HG03457 (cell line): Measurements from ENCODE around the gene CXorf49.
"Not testable (repeated sequence)": the region's sequence is repeated elsewhere in the genome, so short reads cannot be mapped to it uniquely, and the experiment has no call there.

Source experiments
- ATAC-seq: cut with Tn5 transposase; IDR thresholded peaks from one replicate; pipeline ENCODE4 v1.9.1; 2021; ENCODE audit warnings: moderate number of reproducible peaks; ENCODE audit not compliant: unreplicated experiment

Gene CXorf49

DNA sequence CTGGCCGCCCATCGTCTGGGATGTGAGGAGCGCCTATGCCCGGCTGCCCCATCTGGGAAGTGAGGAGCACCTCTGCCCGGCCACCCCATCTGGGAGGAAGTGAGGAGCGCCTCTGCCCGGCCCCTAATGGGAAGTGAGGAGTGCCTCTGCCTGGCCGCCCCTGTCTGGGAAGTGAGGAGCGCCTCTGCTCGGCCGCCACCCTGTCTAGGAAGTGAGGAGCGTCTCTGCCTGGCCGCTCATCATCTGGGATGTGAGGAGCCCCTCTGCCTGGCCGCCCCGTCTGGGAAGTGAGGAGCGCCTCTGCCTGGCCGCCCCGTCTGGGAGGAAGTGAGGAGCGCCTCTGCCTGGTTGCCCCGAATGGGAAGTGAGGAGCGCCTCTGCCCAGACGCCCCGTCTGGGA is 42.4 kb downstream of the CXorf49 start:
- not testable (repeated sequence) for ATAC-seq

DNA sequence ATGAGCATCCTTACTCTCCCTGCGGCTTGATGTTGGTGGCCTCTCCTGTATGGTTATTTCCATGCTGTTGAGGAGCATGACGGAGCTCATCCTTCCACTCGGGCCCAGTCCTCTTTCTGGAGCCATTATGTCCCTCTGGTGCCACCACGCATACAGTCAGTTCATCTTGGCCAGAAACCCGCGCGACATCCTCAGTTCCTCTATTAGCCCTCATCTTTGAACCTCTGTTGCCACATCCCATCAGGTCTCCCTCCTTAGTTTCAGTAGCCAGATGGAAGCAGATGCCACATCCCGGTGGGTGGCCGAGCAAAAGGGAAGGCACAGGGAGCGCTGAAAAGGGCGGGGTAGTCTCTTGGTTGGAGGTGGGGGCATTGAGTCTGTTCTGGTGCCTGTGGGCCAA is 46.1 kb downstream of the CXorf49 start:
- no peak for ATAC-seq

DNA sequence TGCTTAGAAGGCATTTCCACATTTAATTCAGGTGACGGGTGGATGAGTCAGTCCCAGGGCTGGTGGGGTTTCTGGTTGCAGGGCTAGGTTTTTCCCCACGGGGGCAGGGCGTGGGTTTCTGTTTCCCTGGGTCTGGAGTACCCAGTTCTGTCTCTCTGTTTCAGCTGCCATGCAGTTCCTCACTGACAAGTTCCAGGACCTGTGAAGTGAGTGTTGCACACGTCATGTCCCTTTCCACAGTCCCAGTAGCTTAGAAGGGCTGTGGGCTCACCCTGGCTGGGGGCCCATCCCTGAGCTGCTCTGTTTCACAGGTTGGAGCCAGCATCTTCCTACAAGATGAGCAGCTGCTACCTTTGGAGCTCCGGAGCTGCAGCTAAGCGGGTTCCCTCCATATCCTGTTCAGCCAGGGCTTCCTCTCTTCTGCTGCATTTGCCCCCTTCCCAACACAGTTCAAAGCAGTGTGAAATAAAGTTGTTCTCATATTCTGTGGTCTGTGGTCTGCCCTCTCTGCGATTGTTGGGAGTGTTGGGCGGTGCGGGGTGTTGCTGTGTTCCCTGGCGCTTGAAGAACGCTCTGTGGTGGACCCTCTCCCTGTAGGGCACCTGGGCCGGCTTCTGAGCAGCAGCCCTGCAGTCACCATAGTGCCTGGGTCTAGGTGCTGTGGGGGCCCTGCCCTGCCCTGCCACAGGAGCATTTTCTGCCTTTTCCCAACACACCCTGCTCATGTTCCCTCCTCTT is 46.9 kb downstream of the CXorf49 start:
- ATAC-seq = no peak

DNA sequence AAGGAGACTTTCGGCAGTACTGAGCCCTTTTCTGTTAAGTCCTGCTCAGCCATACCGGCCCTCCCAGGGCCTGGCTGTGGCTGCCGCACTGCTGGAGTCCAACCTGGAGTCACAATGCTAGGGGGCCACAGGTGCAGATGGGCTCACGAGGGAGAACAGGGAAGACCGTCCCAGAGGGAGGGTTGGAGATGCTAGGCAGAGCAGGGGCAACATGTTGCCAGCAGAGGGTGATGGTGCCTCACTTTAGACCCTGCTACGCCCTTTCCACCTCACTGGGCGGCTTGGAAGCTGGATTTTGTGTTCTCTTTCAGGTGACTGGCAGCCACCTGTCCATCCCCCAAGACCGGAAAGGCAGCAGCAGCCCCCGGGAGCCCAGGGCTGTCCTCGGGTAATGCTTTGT is 48.1 kb downstream of the CXorf49 start:
- ATAC-seq = not testable (repeated sequence)

DNA sequence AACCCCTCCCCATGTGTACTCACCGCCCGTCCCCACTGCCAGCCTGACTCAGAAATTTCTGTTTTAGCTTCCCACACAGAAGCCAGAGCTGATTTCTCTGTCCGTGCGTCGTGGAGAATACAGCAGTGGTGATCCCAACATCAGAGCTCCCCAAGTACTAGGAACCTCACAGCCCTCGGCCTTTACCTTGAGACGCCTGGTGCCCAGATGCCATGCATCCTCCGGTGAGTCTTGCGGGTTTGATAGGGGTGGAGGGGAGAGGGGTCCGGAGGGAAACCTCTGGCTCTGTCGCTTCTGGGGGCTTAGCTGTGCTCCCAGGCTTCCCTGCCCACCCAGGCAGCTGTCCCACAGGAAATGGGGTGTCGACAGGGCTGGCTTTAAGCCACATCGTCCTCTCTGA is 48.6 kb downstream of the CXorf49 start:
- no peak for ATAC-seq

DNA sequence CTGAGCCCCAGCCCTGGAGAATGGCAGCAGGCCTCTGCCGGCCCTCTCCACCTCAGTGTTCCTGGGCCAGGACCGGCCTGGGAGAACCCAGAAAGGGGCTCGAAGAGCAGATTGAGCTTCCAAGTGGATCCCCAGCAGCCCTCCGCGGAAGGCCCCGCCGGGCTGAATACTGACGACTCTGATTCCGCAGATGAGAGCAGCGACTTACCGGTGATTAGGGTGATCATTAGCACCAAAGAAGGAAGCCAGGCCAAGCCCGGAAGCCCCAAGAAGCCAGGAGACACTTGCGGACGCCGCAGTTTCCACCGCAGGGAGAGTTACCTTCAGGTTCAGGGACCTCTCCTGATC is 49.9 kb downstream of the CXorf49 start:
- no peak for ATAC-seq

DNA sequence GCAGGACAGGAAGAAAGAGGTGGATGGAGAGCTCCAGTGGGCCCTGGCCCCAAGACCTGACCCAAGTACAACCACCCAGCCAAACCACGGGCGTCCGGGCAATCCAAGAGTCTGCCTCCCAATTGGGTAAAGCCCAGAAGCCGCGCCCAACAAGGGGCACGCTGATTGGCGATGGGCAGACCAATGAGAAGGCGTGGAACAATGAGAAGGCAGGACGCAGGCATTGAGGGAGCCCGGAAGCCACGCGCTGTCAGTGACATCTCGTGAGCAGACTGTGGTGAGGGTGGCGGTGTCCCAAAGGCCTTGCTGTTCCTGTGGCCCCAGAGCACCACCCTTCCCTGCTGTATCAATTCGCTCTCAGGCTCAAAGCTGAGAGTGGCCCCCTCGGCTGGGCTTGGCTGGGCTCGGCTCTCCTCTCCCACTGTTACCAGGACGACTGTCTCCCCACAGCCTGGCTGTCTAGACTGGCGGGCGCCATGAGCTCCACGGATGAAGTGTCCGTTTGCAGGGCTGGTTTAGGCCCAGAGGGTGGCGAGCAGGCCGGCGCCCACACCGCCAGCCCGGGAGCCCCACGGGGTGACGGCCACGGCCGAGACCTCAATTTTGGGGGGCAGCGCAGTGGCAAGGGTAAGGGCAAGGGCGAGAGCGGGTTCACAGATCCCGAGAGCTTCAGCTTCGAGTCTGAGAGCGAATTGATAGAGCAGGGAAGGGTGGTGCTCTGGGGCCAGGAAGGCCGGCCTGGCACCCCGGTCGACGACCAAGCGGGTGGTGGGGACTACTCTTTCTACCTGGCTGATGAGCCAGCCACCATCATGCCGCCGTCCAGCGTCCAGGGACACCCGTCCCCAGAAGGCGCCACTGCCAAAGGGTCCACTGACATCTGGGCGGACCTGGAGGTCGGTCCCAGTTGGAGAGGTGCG is 50.5 kb downstream of the CXorf49 start, which contains the start of gene LOC101059915:
Gene LOC101059915, plus strand, starts transcription at position 219 of the 920 bp plus-strand sequence.
- ATAC-seq = no peak

DNA sequence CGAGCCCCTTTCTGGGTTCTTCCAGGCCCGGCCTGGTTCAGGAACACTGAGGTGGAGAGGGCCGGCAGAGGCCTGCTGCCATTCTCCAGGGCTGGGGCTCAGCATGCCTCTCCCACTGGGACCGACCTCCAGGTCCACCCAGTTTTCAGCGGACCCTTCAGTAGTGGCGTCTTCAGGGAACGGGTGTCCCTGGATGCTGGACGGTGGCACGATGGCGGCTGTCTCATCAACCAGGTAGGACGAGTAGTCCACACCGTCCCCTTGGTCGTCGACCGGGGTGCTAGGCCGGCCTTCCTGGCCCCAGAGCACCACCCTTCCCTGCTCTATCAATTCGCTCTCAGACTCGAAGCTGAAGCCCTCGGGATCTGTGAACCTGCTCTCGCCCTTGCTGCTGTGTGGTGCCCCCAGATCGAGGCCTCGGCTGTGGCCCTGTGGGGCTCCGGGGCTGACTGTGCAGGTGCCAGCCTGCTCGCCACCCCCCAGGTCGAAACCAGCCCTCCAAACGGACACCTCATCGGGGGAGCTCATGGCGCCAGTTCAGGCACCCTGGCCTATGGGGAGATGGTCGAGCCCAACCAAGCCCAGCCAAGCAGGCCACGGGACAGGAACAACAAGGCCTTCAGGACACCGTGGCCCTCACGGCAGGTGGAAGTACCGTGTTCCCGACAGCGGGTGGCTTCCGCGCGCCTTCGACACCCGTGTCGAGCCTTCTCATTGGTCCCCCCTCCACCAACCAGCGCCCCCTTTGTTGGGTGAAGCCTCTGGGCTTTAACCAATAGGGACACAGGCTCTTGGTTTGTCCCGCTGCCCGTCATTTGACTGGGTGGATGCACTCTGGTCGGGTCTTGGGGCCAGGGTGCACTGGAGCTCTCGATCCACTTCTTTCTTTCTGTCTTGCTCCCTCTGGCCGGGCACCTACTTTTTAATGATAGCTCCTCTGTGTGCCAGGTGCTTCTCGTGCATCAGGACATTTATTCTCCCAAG is 51.6 kb downstream of the CXorf49 start:
- no peak for ATAC-seq

DNA sequence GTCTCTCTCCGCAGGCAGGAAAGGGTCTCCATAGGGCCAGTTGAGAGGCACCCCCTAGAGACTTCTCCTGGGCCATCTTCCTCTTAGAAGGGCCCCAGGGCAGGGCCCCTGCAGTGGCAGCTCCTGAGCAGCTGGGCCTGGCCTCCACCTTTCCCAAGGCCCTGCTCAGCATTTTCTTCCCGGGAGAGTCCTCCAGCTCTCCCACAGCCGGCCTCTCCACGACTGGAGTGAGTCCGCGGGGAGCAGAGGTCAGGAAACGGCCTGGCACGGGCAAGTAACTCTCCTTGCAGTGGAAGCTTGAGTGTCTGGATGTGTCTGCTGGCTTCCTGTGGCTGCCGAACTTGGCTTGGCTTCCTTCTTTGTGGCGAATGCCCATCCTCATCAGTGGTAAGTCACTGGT is 52.3 kb downstream of the CXorf49 start:
- no peak for ATAC-seq

DNA sequence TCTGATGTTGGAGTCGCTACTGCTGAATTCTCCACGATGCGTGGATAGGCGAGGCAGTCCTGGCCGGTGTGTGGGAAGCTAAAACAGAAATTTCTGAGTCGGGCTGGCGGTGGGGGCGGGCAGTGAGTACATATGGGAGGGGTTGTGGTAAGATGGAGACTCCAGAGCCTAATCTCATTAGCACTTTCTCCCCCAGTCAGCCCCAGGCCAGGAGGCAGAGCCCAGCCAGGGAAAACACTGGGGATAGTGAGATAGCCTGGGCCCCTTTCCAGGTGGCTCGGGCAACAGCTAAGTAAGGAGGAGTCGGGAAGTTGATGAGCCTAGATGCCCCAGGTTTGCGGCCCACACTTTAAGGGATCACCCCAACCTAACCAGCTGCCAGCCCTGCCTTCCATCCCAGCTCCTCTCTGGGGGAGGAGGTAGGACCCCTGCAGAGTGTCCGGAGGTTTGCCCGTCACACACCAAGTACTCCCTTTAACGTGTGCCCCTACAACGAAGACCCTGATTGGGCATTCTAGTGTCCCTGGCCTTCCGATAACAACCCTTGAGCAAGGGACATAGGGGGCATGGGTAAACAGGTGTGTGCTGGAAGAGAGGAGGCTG is 53.1 kb downstream of the CXorf49 start:
- no peak for ATAC-seq
